ENCODE results near the gene RHOT1. TPM values are rescaled to one million over a fixed set of nuclear protein-coding genes. Genes with fewer than 3 reads are reported as not detected.
"Not testable (repeated sequence)": the region's sequence is repeated elsewhere in the genome, so short reads cannot be mapped to it uniquely, and the experiment has no call there.

Gene RHOT1
- total RNA-seq, 6 experiments from 2014 or later = 20.8 to 26.8 (median 23.6) TPM

- DNase-seq = no peak
- Mint-ChIP-seq H3K27me3 (ENCODE audit: insufficient read depth) (peaks cover 23% of the 10 kb centered on the region), H3K4me3 (no peak overlapping the region), H3K27ac (no peak overlapping the region), H3K9me3 (no peaks in the 10 kb centered on the region), H3K36me3 (ENCODE audit: low read depth) (no peaks in the 10 kb centered on the region), H3K4me1 (ENCODE audit: low read depth) (no peaks in the 10 kb centered on the region; the same call in 1 of the 2 replicates)
- TF ChIP-seq CTCF (IDR thresholded peaks at IDR 0.05) = no peak
Observed at GRCh38 chr17:32117399-32117798, 24.9 kb upstream of the RHOT1 start.

GRCh38 chr17:32118088-32118487 is 24.2 kb upstream of the RHOT1 start:
- H3K9me3 Mint-ChIP-seq; H3K27ac Mint-ChIP-seq; DNase-seq; H3K36me3 Mint-ChIP-seq (ENCODE audit: low read depth); H3K4me1 Mint-ChIP-seq (ENCODE audit: low read depth); H3K4me3 Mint-ChIP-seq: not testable (repeated sequence)
- peaks cover 23% of the 10 kb centered on the region for H3K27me3 Mint-ChIP-seq (ENCODE audit: insufficient read depth)

- no peak for DNase-seq
- no peaks in the 10 kb centered on the region for H3K9me3 Mint-ChIP-seq
- peaks cover 23% of the 10 kb centered on the region for H3K27me3 Mint-ChIP-seq (ENCODE audit: insufficient read depth)
- TF ChIP-seq CTCF (IDR thresholded peaks at IDR 0.05) = no peak
- no peak overlapping the region for H3K27ac Mint-ChIP-seq
- no peaks in the 10 kb centered on the region for H3K36me3 Mint-ChIP-seq (ENCODE audit: low read depth)
- H3K4me3 Mint-ChIP-seq = no peak overlapping the region
- H3K4me1 Mint-ChIP-seq (ENCODE audit: low read depth) = peaks cover 10% of the 10 kb centered on the region
Observed at GRCh38 chr17:32118835-32119234, 23.5 kb upstream of the RHOT1 start.

GRCh38 chr17:32120141-32120540 is 22.2 kb upstream of the RHOT1 start:
- Mint-ChIP-seq H3K4me1 (ENCODE audit: low read depth) (peaks cover 15% of the 10 kb centered on the region), H3K27ac (no peak overlapping the region), H3K27me3 (ENCODE audit: insufficient read depth) (peaks cover 18% of the 10 kb centered on the region), H3K36me3 (ENCODE audit: low read depth) (no peaks in the 10 kb centered on the region), H3K4me3 (no peak overlapping the region), H3K9me3 (no peaks in the 10 kb centered on the region)
- TF ChIP-seq CTCF (IDR thresholded peaks at IDR 0.05) = no peak
- no peak for DNase-seq

GRCh38 chr17:32120716-32121115 is 21.6 kb upstream of the RHOT1 start:
- no peak overlapping the region for H3K4me3 Mint-ChIP-seq
- no peak for TF ChIP-seq CTCF (IDR thresholded peaks at IDR 0.05)
- no peak for DNase-seq
- H3K27me3 Mint-ChIP-seq (ENCODE audit: insufficient read depth) = peaks cover 17% of the 10 kb centered on the region
- H3K9me3 Mint-ChIP-seq = no peaks in the 10 kb centered on the region
- no peaks in the 10 kb centered on the region for H3K36me3 Mint-ChIP-seq (ENCODE audit: low read depth)
- peaks cover 20% of the 10 kb centered on the region for H3K4me1 Mint-ChIP-seq (ENCODE audit: low read depth)
- no peak overlapping the region for H3K27ac Mint-ChIP-seq

GRCh38 chr17:32123782-32124181 is 18.5 kb upstream of the RHOT1 start:
- no peaks in the 10 kb centered on the region for H3K9me3 Mint-ChIP-seq
- TF ChIP-seq CTCF (IDR thresholded peaks at IDR 0.05) = no peak
- H3K36me3 Mint-ChIP-seq (ENCODE audit: low read depth) = no peaks in the 10 kb centered on the region
- H3K27me3 Mint-ChIP-seq (ENCODE audit: insufficient read depth) = peaks cover 1% of the 10 kb centered on the region; the same call in 1 of the 2 replicates
- H3K4me3 Mint-ChIP-seq = no peak overlapping the region
- DNase-seq = no peak
- no peak overlapping the region for H3K27ac Mint-ChIP-seq
- H3K4me1 Mint-ChIP-seq (ENCODE audit: low read depth) = peaks cover 33% of the 10 kb centered on the region
